Stomach (tissue), 9 donors: ENCODE data around the gene RS1. TPM values are rescaled to one million over a fixed set of nuclear protein-coding genes. Genes with fewer than 3 reads are reported as not detected.

Experiments
- DNase-seq, 2 donors: peaks; one replicate each; pipeline versions ENCODE4 v3.0.0 to v3.0.0-alpha.2; 2013 to 2019
- H3K27ac ChIP-seq, 5 donors: fragments of 200-600 bp in 4 of 5; sonication (generic) in 4 of 5; one replicate each; pipeline ENCODE4 v1.5.1; 2013 to 2019; ENCODE audit warnings: mild to moderate bottlenecking in 1 of 5, moderate library complexity in 1 of 5
- H3K27me3 ChIP-seq, 3 donors: fragments of 200-600 bp; sonication (generic); one replicate each; pipeline ENCODE4 v1.5.1; 2017 to 2019; ENCODE audit warnings: mixed run types in 1 of 3
- H3K36me3 ChIP-seq, 4 donors: fragments of 200-600 bp; sonication (generic); 1 replicate in 3 of 4; 2 replicates in 1 of 4; pipeline ENCODE4 v1.5.1; 2016 to 2019
- H3K4me1 ChIP-seq, 4 donors: fragments of 200-600 bp; sonication (generic); one replicate each; pipeline ENCODE4 v1.5.1; 2016 to 2019
- H3K4me3 ChIP-seq, 4 donors: fragments of 200-600 bp; sonication (generic) in 3 of 4; one replicate each; pipeline ENCODE4 v1.5.1; 2016 to 2019; ENCODE audit warnings: mild to moderate bottlenecking in 1 of 4
- H3K9me3 ChIP-seq, 4 donors: fragments of 200-600 bp; sonication (generic); one replicate each; pipeline ENCODE4 v1.5.1; 2016 to 2019
- CTCF ChIP-seq, 7 experiments: fragments of 450-650 bp in 4 of 7; fragments of 200-600 bp in 3 of 7; sonication (generic) in 3 of 7; IDR thresholded peaks; one replicate each; pipeline ENCODE4 v1.5.1; 2016 to 2019; ENCODE audit warnings: antibody characterized with exemption in 7 of 7, control low read depth in 2 of 7, mild to moderate bottlenecking in 1 of 7
- EP300 ChIP-seq: sonication (generic); formaldehyde crosslinking; IDR thresholded peaks from one replicate; pipeline ENCODE4 v1.6.1; 2017; ENCODE audit warnings: antibody characterized with exemption
- POLR2A ChIP-seq, 4 donors: fragments of 450-650 bp; IDR thresholded peaks; one replicate each; pipeline ENCODE4 v1.6.1; 2016; ENCODE audit warnings: antibody characterized with exemption in 4 of 4, control low read depth in 2 of 4, mild to moderate bottlenecking in 1 of 4, moderate library complexity in 1 of 4
- POLR2AphosphoS5 ChIP-seq, 3 donors: sonication (generic); formaldehyde crosslinking; IDR thresholded peaks; one replicate each; pipeline ENCODE4 v1.6.1; 2016; ENCODE audit warnings: antibody characterized with exemption in 3 of 3
- WGBS, 5 donors: extraction: QIAGEN DNeasy Blood & Tissue Kit in 3 of 5; methylation state at CpG; one replicate each; pipeline versions ENCODE4 v1.1.5 to v1.1.7; 2013 to 2018; 5-methylcytosine and 5-hydroxymethylcytosine counted together
- intact Hi-C: fragments of 100-400 bp; cut with DNase I; formaldehyde crosslinking; loops from one replicate; pipeline ENCODE4 v1.15.1; 2023; ENCODE audit warnings: low total_unique reads
- polyA plus RNA-seq, 3 donors: library from polyadenylated mRNA; stranded (reverse); fragments of 200-250 nt; gene quantifications; one replicate each; pipeline ENCODE4 v1.2.3, GENCODE V29; 2013
- total RNA-seq, 5 donors: library from RNA; depleted of rRNA; stranded (reverse); fragments of >200 nt; gene quantifications; one replicate each; pipeline versions ENCODE4 v1.1.0 to v1.2.3, GENCODE V29; 2014 to 2016
- donor health status: healthy with polysubstance abuse.
- donor health status: Bipolar disorder and iron deficiency.
- donor health status: healthy.

RS1 gene
- total and polyA plus RNA-seq, 8 donors, result not detected

- TF ChIP-seq POLR2A (IDR thresholded peaks at IDR 0.05) (no peak), EP300 (no peak), POLR2AphosphoS5 (IDR thresholded peaks at IDR 0.05) (no peak), CTCF (IDR thresholded peaks at IDR 0.05) (no peak)
Measured at GRCh38 chrX:18676470-18676869, 4.6 kb upstream of the RS1 start.

GRCh38 chrX:18676050-18676449 is 4.1 kb upstream of the RS1 start:
- Histone ChIP-seq H3K4me3 (no peak overlapping the region), H3K9me3 (peaks cover 0 to 3% (median 0%) of the 10 kb centered on the region in 4 donors), H3K36me3 (no peaks in the 10 kb centered on the region), H3K4me1 (peaks cover 0 to 6% (median 0%) of the 10 kb centered on the region in 4 donors), H3K27ac (no peak overlapping the region), H3K27me3 (no peaks in the 10 kb centered on the region)
- no peak for TF ChIP-seq POLR2AphosphoS5 (IDR thresholded peaks at IDR 0.05)
- TF ChIP-seq POLR2A (IDR thresholded peaks at IDR 0.05), result no peak
- TF ChIP-seq EP300, result no peak
- no peak for TF ChIP-seq CTCF (IDR thresholded peaks at IDR 0.05)
- intact Hi-C loops, result no loop called here
- DNase-seq, result no peak
- 75 to 90% (median 79%) methylated on average over 10 of the region's 10 CpGs for WGBS, 5 donors

More at GRCh38 chrX:18676470-18676869, 4.6 kb upstream of the RS1 start:
- peak in 1 of 2 donors; percentile 29 for DNase-seq
- no peak overlapping the region for H3K4me3 ChIP-seq
- WGBS, 5 donors, result 49 to 70% (median 63%) methylated on average over 11 of the region's 11 CpGs
- peaks cover 0 to 3% (median 0%) of the 10 kb centered on the region in 4 donors for H3K9me3 ChIP-seq
- H3K27me3 ChIP-seq, result no peaks in the 10 kb centered on the region
- H3K4me1 ChIP-seq, result peaks cover 0 to 6% (median 0%) of the 10 kb centered on the region in 4 donors
- H3K36me3 ChIP-seq, result no peaks in the 10 kb centered on the region
- H3K27ac ChIP-seq, result no peak overlapping the region
- intact Hi-C loops, result no loop called here

GRCh38 chrX:18674788-18675735 is 3.2 kb upstream of the RS1 start:
- intact Hi-C loops, result no loop called here
- peak overlapping the region; percentile 85 to 90 (median 87) for H3K27ac ChIP-seq
- WGBS, 5 donors, result 0 to 27% (median 2%) methylated on average over 9 to 74 of the region's 74 CpGs

More at GRCh38 chrX:18674788-18675735, 3.2 kb upstream of the RS1 start:
- peaks cover 0 to 6% (median 0%) of the 10 kb centered on the region in 4 donors for H3K4me1 ChIP-seq
- H3K36me3 ChIP-seq, result no peaks in the 10 kb centered on the region
- H3K4me3 ChIP-seq, result peak overlapping the region; percentile 59 to 68 (median 62)
- TF ChIP-seq POLR2A (IDR thresholded peaks at IDR 0.05) (no peak), CTCF (IDR thresholded peaks at IDR 0.05) (no peak), POLR2AphosphoS5 (IDR thresholded peaks at IDR 0.05) (peak; percentile 19 to 40 (median 33)), EP300 (no peak)
- DNase-seq, result peak; percentile 74 to 92
- no peaks in the 10 kb centered on the region for H3K27me3 ChIP-seq
- peaks cover 0 to 3% (median 0%) of the 10 kb centered on the region in 4 donors for H3K9me3 ChIP-seq
